HL-60 (cell line): ENCODE measurements around the gene VAV2.

ENCODE experiments used
- REST ChIP-seq: IDR thresholded peaks from 2 replicates; pipeline ENCODE4 v1.6.1; 2012; ENCODE audit warnings: low read depth; ENCODE audit not compliant: insufficient replicate concordance
- TF ChIP-seq, protein P1 (sequence below): IDR thresholded peaks from one replicate; pipeline ENCODE4 v1.5.1; 2011; ENCODE audit warnings: low read length, control low read depth, inconsistent platforms; ENCODE audit not compliant: insufficient read depth

DNA sequence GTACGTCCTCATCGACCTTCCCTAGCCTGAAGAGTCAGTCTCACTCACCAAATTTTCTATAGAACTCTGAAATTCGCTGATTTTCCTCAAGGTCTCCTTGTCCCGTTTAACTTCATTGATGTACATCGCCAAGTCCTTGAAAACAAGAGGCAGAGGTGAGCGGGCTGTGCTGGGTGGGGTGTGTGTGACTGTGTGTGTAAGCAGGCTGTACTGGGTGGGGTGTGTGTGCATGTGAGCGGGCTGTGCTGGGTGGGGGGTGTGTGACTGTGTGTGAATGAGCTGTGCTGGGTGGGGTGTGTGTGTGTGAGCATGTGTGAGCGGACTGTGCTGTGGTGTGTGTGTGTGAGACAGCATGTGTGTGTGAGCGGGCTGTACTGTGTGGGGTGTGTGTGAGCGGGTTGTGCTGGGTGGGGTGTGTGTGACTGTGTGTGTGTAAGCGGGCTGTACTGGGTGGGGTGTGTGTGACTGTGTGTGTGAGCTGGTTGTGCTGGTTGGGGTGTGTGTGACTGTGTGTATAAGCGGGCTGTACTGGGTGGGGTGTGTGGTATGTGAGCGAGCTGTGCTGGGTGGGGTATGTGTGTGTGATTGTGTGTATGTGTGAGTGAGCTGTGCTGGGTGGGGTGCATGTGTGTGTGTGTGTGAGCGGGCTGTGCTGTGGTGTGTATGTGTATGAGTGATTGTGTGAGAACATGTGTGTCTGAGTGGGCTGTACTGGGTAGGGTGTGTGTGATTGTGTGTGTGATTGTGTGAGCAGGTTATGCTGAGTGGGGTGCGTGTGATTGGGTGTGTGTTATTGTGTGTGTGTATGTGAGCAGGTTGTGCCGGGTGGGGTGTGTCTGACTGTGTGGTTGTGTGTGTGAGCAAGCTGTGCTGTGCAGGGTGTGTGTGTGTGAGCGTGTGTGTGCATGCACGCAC is 200.1 kb downstream of the VAV2 start:
- TF ChIP-seq, protein P1, sequence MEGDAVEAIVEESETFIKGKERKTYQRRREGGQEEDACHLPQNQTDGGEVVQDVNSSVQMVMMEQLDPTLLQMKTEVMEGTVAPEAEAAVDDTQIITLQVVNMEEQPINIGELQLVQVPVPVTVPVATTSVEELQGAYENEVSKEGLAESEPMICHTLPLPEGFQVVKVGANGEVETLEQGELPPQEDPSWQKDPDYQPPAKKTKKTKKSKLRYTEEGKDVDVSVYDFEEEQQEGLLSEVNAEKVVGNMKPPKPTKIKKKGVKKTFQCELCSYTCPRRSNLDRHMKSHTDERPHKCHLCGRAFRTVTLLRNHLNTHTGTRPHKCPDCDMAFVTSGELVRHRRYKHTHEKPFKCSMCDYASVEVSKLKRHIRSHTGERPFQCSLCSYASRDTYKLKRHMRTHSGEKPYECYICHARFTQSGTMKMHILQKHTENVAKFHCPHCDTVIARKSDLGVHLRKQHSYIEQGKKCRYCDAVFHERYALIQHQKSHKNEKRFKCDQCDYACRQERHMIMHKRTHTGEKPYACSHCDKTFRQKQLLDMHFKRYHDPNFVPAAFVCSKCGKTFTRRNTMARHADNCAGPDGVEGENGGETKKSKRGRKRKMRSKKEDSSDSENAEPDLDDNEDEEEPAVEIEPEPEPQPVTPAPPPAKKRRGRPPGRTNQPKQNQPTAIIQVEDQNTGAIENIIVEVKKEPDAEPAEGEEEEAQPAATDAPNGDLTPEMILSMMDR = no peak
- no peak for TF ChIP-seq REST
